GM19463 (cell line): ENCODE results near the gene PAX8.
A peak's percentile ranks its signal among the peaks of the same experiment; 100 is the strongest.

Source experiments
- ATAC-seq: cut with Tn5 transposase; IDR thresholded peaks from one replicate; pipeline ENCODE4 v1.9.1; 2021; ENCODE audit warnings: mild to moderate bottlenecking, moderate library complexity; ENCODE audit not compliant: unreplicated experiment

PAX8 gene

GRCh38 chr2:113238871-113239839, 39.6 kb downstream of the PAX8 start:
- no peak for ATAC-seq

GRCh38 chr2:113237604-113238160, 41.0 kb downstream of the PAX8 start:
- no peak for ATAC-seq

- no peak for ATAC-seq
Measured at GRCh38 chr2:113236367-113237159, 42.2 kb downstream of the PAX8 start.

- ATAC-seq: peak; percentile 95
Measured at GRCh38 chr2:113235347-113236226, 43.1 kb downstream of the PAX8 start.

- ATAC-seq: peak; percentile 13
Measured at GRCh38 chr2:113234721-113235346, 43.9 kb downstream of the PAX8 start.

GRCh38 chr2:113233593-113234550, 44.8 kb downstream of the PAX8 start:
- ATAC-seq: no peak

- ATAC-seq: no peak
Measured at GRCh38 chr2:113232740-113233139, 46.0 kb downstream of the PAX8 start.

- no peak for ATAC-seq
Measured at GRCh38 chr2:113232123-113232522, 46.6 kb downstream of the PAX8 start.

GRCh38 chr2:113231064-113231463, 47.7 kb downstream of the PAX8 start:
- no peak for ATAC-seq

- ATAC-seq: no peak
Measured at GRCh38 chr2:113230531-113230930, 48.2 kb downstream of the PAX8 start.

- no peak for ATAC-seq
Measured at GRCh38 chr2:113229795-113230194, 48.9 kb downstream of the PAX8 start.

GRCh38 chr2:113228991-113229716, 49.6 kb downstream of the PAX8 start:
- no peak for ATAC-seq

GRCh38 chr2:113228351-113228750, 50.4 kb downstream of the PAX8 start:
- ATAC-seq: no peak

GRCh38 chr2:113227698-113228097, 51.0 kb downstream of the PAX8 start:
- no peak for ATAC-seq

- ATAC-seq: no peak
Measured at GRCh38 chr2:113227290-113227689, 51.4 kb downstream of the PAX8 start.

GRCh38 chr2:113226462-113226861, 52.3 kb downstream of the PAX8 start:
- no peak for ATAC-seq

- ATAC-seq: no peak
Measured at GRCh38 chr2:113225263-113226259, 53.2 kb downstream of the PAX8 start.
